ES-I3 (cell line): ENCODE measurements around the gene NOP14.
A peak's percentile ranks its signal among the peaks of the same experiment; 100 is the strongest.
"Not testable (repeated sequence)": the region's sequence is repeated elsewhere in the genome, so short reads cannot be mapped to it uniquely, and the experiment has no call there.

Source experiments
- H3K36me3 ChIP-seq: 2 replicates; pipeline ENCODE4 v1.6.1; 2013; ENCODE audit warnings: mild to moderate bottlenecking, low read length, control low read depth, moderate library complexity; ENCODE audit not compliant: insufficient read depth
- H3K4me1 ChIP-seq: 2 replicates; pipeline ENCODE4 v1.6.1; 2013; ENCODE audit warnings: mild to moderate bottlenecking, control low read depth, low read length; ENCODE audit not compliant: insufficient read depth
- H3K9ac ChIP-seq: 2 replicates; pipeline ENCODE4 v1.6.1; 2013; ENCODE audit warnings: low read depth, mild to moderate bottlenecking, low read length, moderate library complexity
- H3K9me3 ChIP-seq: 2 replicates; pipeline ENCODE4 v1.6.1; 2013; ENCODE audit warnings: mild to moderate bottlenecking, low read length, moderate library complexity; ENCODE audit not compliant: control insufficient read depth, insufficient read depth

NOP14 gene

GRCh38 chr4:2977211-2978088, 14.2 kb upstream of the NOP14 start:
- peaks cover 8% of the 10 kb centered on the region; the same call in 1 of the 2 replicates for H3K4me1 ChIP-seq
- no peaks in the 10 kb centered on the region for H3K36me3 ChIP-seq
- H3K9ac ChIP-seq: no peak overlapping the region
- H3K9me3 ChIP-seq: peaks cover 4% of the 10 kb centered on the region; the same call in 1 of the 2 replicates

- no peaks in the 10 kb centered on the region for H3K9me3 ChIP-seq
- no peaks in the 10 kb centered on the region for H3K36me3 ChIP-seq
- H3K4me1 ChIP-seq: no peaks in the 10 kb centered on the region; the same call in 1 of the 2 replicates
- no peak overlapping the region for H3K9ac ChIP-seq
These were observed 8.1 kb upstream of the NOP14 start for GRCh38 chr4:2971275-2971674.

- Histone ChIP-seq H3K36me3 (no peaks in the 10 kb centered on the region), H3K9ac (no peak overlapping the region), H3K9me3 (no peaks in the 10 kb centered on the region)
These were observed 5.2 kb upstream of the NOP14 start for GRCh38 chr4:2968381-2968780.

GRCh38 chr4:2965262-2965661, 2.1 kb upstream of the NOP14 start:
- Histone ChIP-seq H3K9ac (no peak overlapping the region), H3K36me3 (no peaks in the 10 kb centered on the region), H3K9me3 (no peaks in the 10 kb centered on the region), H3K4me1 (no peaks in the 10 kb centered on the region; the same call in 1 of the 2 replicates)

More at GRCh38 chr4:2968381-2968780, 5.2 kb upstream of the NOP14 start:
- H3K4me1 ChIP-seq: no peaks in the 10 kb centered on the region; the same call in 1 of the 2 replicates

- Histone ChIP-seq H3K36me3 (no peaks in the 10 kb centered on the region), H3K9me3 (no peaks in the 10 kb centered on the region), H3K4me1 (no peaks in the 10 kb centered on the region; the same call in 1 of the 2 replicates), H3K9ac (no peak overlapping the region)
These were observed 1.6 kb upstream of the NOP14 start for GRCh38 chr4:2964706-2965258.

GRCh38 chr4:2963966-2964471, 813 bp upstream of the NOP14 start:
- no peaks in the 10 kb centered on the region for H3K36me3 ChIP-seq
- H3K4me1 ChIP-seq: no peaks in the 10 kb centered on the region; the same call in 1 of the 2 replicates
- peak overlapping the region; percentile 78; the same call in 1 of the 2 replicates for H3K9ac ChIP-seq
- no peaks in the 10 kb centered on the region for H3K9me3 ChIP-seq

GRCh38 chr4:2962614-2963174, 512 bp downstream of the NOP14 start:
- H3K36me3 ChIP-seq: peaks cover 1% of the 10 kb centered on the region
- H3K9ac ChIP-seq: peak overlapping the region; percentile 78
- no peaks in the 10 kb centered on the region for H3K9me3 ChIP-seq
- H3K4me1 ChIP-seq: no peaks in the 10 kb centered on the region

- Histone ChIP-seq H3K9me3 (peaks cover 4% of the 10 kb centered on the region; the same call in 1 of the 2 replicates), H3K36me3 (peaks cover 6% of the 10 kb centered on the region), H3K4me1 (no peaks in the 10 kb centered on the region)
These were observed 1.3 kb downstream of the NOP14 start for GRCh38 chr4:2961811-2962441.

GRCh38 chr4:2961421-2961810, 1.8 kb downstream of the NOP14 start:
- Histone ChIP-seq H3K4me1 (no peaks in the 10 kb centered on the region), H3K9me3 (peaks cover 7% of the 10 kb centered on the region), H3K36me3 (peaks cover 11% of the 10 kb centered on the region), H3K9ac (no peak overlapping the region)

More at GRCh38 chr4:2961811-2962441, 1.3 kb downstream of the NOP14 start:
- H3K9ac ChIP-seq: peak overlapping the region; percentile 78

- Histone ChIP-seq H3K36me3 (peaks cover 21% of the 10 kb centered on the region), H3K9me3 (peaks cover 15% of the 10 kb centered on the region)
- not testable (repeated sequence) for H3K4me1 ChIP-seq, H3K9ac ChIP-seq
These were observed 2.8 kb downstream of the NOP14 start for GRCh38 chr4:2960450-2960849.

- Histone ChIP-seq H3K9ac (no peak overlapping the region), H3K9me3 (peaks cover 18% of the 10 kb centered on the region), H3K4me1 (no peaks in the 10 kb centered on the region), H3K36me3 (peaks cover 33% of the 10 kb centered on the region)
These were observed 4.8 kb downstream of the NOP14 start for GRCh38 chr4:2958446-2958845.

GRCh38 chr4:2955186-2956044, 7.8 kb downstream of the NOP14 start:
- H3K9me3 ChIP-seq: peaks cover 18% of the 10 kb centered on the region
- H3K36me3 ChIP-seq: peaks cover 45% of the 10 kb centered on the region
- H3K4me1 ChIP-seq: not testable (repeated sequence)

GRCh38 chr4:2954358-2955185, 8.6 kb downstream of the NOP14 start:
- Histone ChIP-seq H3K9ac (no peak overlapping the region), H3K9me3 (peaks cover 18% of the 10 kb centered on the region), H3K36me3 (peaks cover 52% of the 10 kb centered on the region), H3K4me1 (no peaks in the 10 kb centered on the region)

More at GRCh38 chr4:2955186-2956044, 7.8 kb downstream of the NOP14 start:
- not testable (repeated sequence) for H3K9ac ChIP-seq
